OCI-LY7 (cell line): ENCODE results near the gene HBE1.

Experiments used
- EZH2phosphoT487 ChIP-seq: fragments of 200-600 bp; sonication (generic); IDR thresholded peaks from 2 replicates; pipeline ENCODE4 v1.6.1; 2018; ENCODE audit warnings: low read depth, borderline replicate concordance, mild to moderate bottlenecking, mixed run types, antibody characterized with exemption, low read length, moderate library complexity, mixed read lengths
- TF ChIP-seq, protein P1 (sequence below): fragments of 200-600 bp; sonication (generic); conservative IDR thresholded peaks from 2 replicates; pipeline ENCODE4 v1.5.1; 2014; ENCODE audit warnings: mild to moderate bottlenecking, antibody characterized with exemption, low read length, moderate library complexity, mixed read lengths

DNA sequence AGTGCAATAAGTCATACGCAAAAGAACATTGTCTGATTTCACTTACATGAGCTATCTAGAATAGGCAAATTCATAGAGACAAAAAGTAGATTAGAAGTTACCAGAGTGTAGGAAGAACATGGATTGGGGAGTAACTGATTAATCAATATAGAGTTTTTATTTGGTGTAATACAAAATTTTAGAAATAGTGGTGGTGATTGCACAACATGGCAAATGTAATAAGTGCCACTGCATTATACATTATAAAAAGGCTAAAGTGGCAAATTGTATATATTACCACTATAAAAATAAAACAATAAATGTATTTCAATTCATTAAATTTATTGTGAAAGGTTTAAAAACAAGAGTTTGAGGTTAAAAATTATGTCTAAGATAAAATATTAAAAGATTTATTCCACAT lies 40.7 kb upstream of the HBE1 start:
- TF ChIP-seq, protein P1, sequence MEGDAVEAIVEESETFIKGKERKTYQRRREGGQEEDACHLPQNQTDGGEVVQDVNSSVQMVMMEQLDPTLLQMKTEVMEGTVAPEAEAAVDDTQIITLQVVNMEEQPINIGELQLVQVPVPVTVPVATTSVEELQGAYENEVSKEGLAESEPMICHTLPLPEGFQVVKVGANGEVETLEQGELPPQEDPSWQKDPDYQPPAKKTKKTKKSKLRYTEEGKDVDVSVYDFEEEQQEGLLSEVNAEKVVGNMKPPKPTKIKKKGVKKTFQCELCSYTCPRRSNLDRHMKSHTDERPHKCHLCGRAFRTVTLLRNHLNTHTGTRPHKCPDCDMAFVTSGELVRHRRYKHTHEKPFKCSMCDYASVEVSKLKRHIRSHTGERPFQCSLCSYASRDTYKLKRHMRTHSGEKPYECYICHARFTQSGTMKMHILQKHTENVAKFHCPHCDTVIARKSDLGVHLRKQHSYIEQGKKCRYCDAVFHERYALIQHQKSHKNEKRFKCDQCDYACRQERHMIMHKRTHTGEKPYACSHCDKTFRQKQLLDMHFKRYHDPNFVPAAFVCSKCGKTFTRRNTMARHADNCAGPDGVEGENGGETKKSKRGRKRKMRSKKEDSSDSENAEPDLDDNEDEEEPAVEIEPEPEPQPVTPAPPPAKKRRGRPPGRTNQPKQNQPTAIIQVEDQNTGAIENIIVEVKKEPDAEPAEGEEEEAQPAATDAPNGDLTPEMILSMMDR: no peak
- TF ChIP-seq EZH2phosphoT487: no peak
